AG10803 (cell line): ENCODE measurements around the gene ARHGAP5.

Experiments used
- DNase-seq: peaks from one replicate; pipeline ENCODE4 v3.0.0; 2010; ENCODE audit warnings: low read depth
- H3K4me3 ChIP-seq: 2 replicates; pipeline ENCODE4 v1.5.1; 2011; ENCODE audit warnings: mild to moderate bottlenecking, low read length, control low read depth
- TF ChIP-seq, protein P1 (sequence below): conservative IDR thresholded peaks from 2 replicates; pipeline ENCODE4 v1.5.1; 2011; ENCODE audit warnings: mild to moderate bottlenecking, low read length, control low read depth, inconsistent platforms

Gene ARHGAP5

DNA sequence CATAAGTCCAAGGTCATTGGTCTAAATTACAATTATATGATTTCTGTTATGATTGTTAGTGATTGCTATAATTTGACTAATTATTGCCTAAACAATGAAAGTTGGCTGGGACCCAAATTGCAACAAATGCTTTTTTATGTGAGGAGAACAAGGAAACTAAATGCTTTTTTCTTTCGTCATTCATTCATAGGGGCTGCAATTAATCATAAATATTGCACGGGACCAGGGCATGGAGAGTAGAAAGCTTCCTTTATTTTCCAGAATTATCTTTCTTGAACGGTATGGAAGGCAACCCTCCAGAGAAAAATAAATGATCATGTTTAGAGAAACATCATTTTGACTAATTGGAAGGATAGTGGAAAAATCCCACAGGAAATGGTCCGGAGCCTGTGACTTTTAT lies 32.6 kb upstream of the ARHGAP5 start:
- DNase-seq, result no peak
- H3K4me3 ChIP-seq, result no peak overlapping the region
- TF ChIP-seq, protein P1, sequence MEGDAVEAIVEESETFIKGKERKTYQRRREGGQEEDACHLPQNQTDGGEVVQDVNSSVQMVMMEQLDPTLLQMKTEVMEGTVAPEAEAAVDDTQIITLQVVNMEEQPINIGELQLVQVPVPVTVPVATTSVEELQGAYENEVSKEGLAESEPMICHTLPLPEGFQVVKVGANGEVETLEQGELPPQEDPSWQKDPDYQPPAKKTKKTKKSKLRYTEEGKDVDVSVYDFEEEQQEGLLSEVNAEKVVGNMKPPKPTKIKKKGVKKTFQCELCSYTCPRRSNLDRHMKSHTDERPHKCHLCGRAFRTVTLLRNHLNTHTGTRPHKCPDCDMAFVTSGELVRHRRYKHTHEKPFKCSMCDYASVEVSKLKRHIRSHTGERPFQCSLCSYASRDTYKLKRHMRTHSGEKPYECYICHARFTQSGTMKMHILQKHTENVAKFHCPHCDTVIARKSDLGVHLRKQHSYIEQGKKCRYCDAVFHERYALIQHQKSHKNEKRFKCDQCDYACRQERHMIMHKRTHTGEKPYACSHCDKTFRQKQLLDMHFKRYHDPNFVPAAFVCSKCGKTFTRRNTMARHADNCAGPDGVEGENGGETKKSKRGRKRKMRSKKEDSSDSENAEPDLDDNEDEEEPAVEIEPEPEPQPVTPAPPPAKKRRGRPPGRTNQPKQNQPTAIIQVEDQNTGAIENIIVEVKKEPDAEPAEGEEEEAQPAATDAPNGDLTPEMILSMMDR, result no peak

DNA sequence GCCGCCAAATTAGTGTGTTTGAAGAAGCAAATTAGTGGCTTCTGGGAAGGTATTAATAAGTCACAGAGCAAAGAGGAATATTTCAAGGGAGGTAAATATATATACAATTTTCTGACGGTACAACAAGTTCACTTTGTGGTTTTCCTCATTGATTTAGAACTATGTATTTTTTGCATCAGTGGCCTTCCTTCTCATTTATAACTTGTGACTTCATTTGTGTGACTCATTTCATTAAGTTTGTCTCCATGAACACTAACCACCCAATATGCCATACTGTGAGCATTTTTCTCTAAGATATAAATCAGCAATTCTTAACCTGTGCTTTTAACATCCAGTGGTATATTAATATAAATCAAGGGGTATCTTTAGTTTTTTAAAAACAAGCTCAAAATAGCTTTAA lies 29.3 kb upstream of the ARHGAP5 start:
- no peak overlapping the region for H3K4me3 ChIP-seq
- DNase-seq, result no peak
- TF ChIP-seq, protein P1, result no peak

- TF ChIP-seq, protein P1, result no peak
- no peak for DNase-seq
- no peak overlapping the region for H3K4me3 ChIP-seq
Observed at GRCh38 chr14:32049361-32050088, 27.6 kb upstream of the ARHGAP5 start.

- DNase-seq, result no peak
- no peak overlapping the region for H3K4me3 ChIP-seq
- TF ChIP-seq, protein P1, result no peak
Observed at GRCh38 chr14:32050878-32051277, 26.2 kb upstream of the ARHGAP5 start.

DNA sequence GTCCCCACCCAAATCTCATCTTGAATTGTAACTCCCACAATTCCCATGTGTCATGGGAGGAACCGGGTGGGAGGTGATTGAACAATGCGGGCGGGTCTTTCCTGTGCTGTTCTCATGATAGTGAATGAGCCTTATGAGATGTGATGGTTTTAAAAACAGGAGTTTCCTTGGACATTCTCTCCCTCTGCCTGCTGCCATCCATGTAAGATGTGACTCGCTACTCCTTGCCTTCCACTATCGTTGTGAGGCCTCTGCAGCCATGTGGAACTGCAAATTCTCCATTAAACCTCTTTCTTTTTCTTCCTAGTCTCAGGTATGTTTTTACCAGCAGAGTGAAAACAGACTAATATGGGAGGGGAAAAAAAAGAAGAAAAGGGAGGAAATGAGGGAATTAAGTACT lies 22.6 kb upstream of the ARHGAP5 start:
- DNase-seq, result no peak
- TF ChIP-seq, protein P1, result no peak
- H3K4me3 ChIP-seq, result no peak overlapping the region

DNA sequence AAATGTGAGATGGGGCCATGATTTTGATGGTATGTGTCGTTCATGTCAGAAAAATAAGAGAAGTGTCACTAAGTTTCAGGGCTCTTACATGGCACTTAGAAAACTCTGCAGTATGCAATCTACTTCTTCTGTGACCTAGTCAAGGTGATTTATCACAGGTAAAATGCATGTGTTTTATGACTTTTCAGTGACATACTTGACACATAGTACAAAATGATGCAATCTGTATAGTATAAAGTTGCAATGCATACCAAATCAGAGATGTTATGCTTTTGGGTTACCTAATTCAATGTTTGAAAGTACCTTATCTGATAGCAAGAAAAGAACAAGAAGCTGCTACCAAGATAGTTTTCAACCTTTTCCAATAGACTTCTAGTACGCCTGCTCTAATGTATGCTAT lies 21.9 kb upstream of the ARHGAP5 start:
- TF ChIP-seq, protein P1, result no peak
- no peak for DNase-seq
- H3K4me3 ChIP-seq, result no peak overlapping the region

- H3K4me3 ChIP-seq, result no peak overlapping the region
- DNase-seq, result no peak
- TF ChIP-seq, protein P1, result no peak
Observed at GRCh38 chr14:32059702-32060101, 17.4 kb upstream of the ARHGAP5 start.
